Adipocyte (in vitro differentiated cells): ENCODE data around the gene MAP3K10.
A peak's percentile ranks its signal among the peaks of the same experiment; 100 is the strongest.
"Not testable (repeated sequence)": the region's sequence is repeated elsewhere in the genome, so short reads cannot be mapped to it uniquely, and the experiment has no call there.

Experiments used
- DNase-seq: peaks from one replicate; pipeline ENCODE4 v3.0.0-alpha.2; 2015; ENCODE audit warnings: low read depth
- H3K27me3 ChIP-seq: replicated peaks from 2 replicates; pipeline ENCODE4 v1.7.0; 2013; ENCODE audit warnings: mild to moderate bottlenecking, low read length, moderate library complexity; ENCODE audit not compliant: control insufficient read depth, insufficient read depth
- H3K36me3 ChIP-seq: 2 replicates; pipeline ENCODE4 v1.7.0; 2013; ENCODE audit warnings: low read length, mild to moderate bottlenecking, moderate library complexity; ENCODE audit not compliant: control insufficient read depth, insufficient read depth, severe bottlenecking
- H3K4me1 ChIP-seq: 2 replicates; pipeline ENCODE4 v1.7.0; 2013; ENCODE audit warnings: mild to moderate bottlenecking, low read length, moderate library complexity; ENCODE audit not compliant: control insufficient read depth, insufficient read depth
- H3K4me3 ChIP-seq: 2 replicates; pipeline ENCODE4 v1.7.0; 2013; ENCODE audit warnings: mild to moderate bottlenecking, low read length, moderate library complexity
- H3K9ac ChIP-seq: 2 replicates; pipeline ENCODE4 v1.7.0; 2013; ENCODE audit warnings: mild to moderate bottlenecking, low read length, moderate library complexity
- H3K9me3 ChIP-seq: 2 replicates; pipeline ENCODE4 v1.7.0; 2013; ENCODE audit warnings: mild to moderate bottlenecking, low read length, moderate library complexity; ENCODE audit not compliant: control insufficient read depth

The MAP3K10 gene

DNA sequence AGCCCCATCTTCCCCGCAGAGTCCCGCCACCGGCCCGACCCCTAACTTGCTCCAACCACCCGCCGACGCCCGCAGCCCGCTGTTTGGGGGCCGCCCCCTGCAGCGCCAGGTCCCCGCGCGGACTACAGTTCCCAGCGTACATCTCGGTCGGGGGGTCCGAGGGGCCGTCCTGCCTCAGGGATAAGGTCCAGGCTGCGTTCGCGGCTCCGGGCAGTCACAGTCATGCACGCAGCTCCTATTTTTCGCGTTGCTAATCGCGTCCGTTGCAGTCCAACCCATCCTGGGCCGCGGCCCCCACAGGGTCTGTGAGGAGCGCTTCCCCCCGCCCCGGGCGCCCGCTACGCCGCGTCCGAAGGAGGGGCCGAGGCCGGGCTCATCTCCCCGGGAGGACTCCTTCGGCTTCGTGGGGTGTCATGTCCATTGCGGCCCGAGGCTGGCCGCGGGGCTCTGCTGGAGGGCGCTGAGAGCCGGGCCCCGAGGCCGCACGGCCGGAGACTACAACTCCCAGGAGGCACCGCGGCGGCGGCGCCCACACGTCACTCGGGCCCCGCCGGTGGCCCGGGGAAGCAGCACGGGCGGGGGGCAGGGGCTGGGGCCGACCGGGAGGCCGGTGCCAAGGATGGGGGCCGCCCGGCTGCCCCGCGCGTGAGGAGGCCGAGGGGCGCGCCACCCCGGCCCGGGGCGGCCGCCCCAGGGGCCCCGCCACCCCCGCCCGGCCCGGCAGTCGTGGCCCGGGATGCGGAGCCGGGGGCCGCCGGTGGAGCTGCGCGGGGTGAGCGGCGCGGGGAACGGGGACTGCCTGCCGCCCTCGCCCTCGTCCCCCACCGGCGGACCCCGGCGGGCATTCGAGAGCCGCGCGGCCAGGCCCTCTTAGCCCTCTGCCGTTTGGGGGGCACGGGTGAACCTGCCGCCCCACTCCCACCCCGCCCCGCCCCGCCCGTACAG is at the start of gene MAP3K10:
Gene MAP3K10, plus strand, starts transcription at position 536 of the 945 bp plus-strand sequence. CDS start 606 bp downstream, outside the sequence.
- no peaks in the 10 kb centered on the region for H3K27me3 ChIP-seq
- H3K4me1 ChIP-seq: peaks cover 19% of the 10 kb centered on the region
- peak; percentile 85 for DNase-seq
- H3K9me3 ChIP-seq: no peaks in the 10 kb centered on the region
- no peaks in the 10 kb centered on the region for H3K36me3 ChIP-seq
- H3K9ac ChIP-seq: peak within 1 kb of the TSS; percentile 98
- peak within 1 kb of the TSS; percentile 91 for H3K4me3 ChIP-seq

DNA sequence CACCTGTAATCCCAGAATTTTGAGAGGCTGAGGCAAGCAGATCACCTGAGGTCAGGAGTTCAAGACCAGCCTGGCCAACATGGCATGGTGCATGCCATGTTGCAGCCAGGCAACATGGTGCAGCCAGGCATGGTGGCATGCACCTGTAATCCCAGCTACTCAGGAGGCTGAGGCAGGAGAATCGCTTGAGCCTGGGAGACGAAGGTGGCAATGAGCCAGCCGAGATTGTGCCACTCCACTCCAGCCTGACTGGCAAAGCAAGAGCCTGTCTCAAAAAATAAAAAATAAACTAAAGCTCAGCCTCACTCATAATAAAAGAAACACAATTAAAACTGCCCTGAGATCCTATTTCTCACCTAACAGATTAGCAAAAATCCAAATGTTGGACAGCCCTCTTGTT is 49.7 kb upstream of the MAP3K10 start:
- Histone ChIP-seq H3K27me3 (peaks cover 16% of the 10 kb centered on the region), H3K9ac (no peak overlapping the region), H3K36me3 (no peaks in the 10 kb centered on the region), H3K4me1 (peaks cover 12% of the 10 kb centered on the region), H3K9me3 (peaks cover 3% of the 10 kb centered on the region), H3K4me3 (no peak overlapping the region)
- DNase-seq: no peak

DNA sequence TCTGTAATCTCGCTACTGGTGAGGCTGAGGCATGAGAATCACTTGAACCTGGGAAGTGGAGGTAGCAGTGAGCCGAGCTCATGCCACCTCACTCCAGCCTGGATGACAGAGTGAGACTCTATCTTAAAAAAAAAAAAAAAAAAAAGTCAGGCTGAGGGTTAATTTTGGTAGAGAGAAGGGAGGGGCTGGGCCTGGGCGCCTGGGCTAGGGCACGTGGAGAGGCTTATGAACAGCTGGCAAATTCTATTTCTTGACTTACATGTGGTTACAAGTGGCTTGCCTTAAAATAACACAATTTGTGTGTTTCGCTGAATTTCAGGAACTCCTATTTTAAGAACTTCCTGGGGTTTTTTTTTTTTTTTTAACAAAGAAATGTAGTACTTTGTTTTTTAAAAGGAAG is 47.6 kb upstream of the MAP3K10 start:
- Histone ChIP-seq H3K4me3 (no peak overlapping the region), H3K36me3 (no peaks in the 10 kb centered on the region), H3K9me3 (no peaks in the 10 kb centered on the region), H3K9ac (no peak overlapping the region), H3K27me3 (peaks cover 3% of the 10 kb centered on the region), H3K4me1 (peaks cover 26% of the 10 kb centered on the region)
- DNase-seq: no peak

DNA sequence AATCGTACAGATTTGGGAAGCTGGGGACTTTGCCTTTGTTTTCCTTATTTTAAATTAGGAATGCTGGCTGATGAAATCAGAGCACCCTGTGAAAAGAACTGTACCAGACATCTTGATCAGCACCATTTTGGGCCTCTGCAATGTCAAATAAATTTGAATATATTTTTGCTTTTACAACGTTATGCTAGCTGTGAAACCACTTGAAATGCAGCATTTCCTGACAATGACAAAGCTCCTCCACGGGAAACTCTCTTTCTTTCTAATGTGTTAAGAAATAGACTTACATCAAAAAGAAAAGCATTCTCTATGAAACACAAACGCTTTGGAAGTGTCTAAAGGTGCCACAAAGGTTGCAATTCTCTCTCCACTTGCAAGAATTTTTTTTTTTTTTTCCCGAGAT is 47.1 kb upstream of the MAP3K10 start:
- H3K9ac ChIP-seq: no peak overlapping the region
- H3K27me3 ChIP-seq: no peaks in the 10 kb centered on the region
- no peak for DNase-seq
- no peaks in the 10 kb centered on the region for H3K9me3 ChIP-seq
- no peak overlapping the region for H3K4me3 ChIP-seq
- H3K36me3 ChIP-seq: no peaks in the 10 kb centered on the region
- H3K4me1 ChIP-seq: peaks cover 26% of the 10 kb centered on the region

DNA sequence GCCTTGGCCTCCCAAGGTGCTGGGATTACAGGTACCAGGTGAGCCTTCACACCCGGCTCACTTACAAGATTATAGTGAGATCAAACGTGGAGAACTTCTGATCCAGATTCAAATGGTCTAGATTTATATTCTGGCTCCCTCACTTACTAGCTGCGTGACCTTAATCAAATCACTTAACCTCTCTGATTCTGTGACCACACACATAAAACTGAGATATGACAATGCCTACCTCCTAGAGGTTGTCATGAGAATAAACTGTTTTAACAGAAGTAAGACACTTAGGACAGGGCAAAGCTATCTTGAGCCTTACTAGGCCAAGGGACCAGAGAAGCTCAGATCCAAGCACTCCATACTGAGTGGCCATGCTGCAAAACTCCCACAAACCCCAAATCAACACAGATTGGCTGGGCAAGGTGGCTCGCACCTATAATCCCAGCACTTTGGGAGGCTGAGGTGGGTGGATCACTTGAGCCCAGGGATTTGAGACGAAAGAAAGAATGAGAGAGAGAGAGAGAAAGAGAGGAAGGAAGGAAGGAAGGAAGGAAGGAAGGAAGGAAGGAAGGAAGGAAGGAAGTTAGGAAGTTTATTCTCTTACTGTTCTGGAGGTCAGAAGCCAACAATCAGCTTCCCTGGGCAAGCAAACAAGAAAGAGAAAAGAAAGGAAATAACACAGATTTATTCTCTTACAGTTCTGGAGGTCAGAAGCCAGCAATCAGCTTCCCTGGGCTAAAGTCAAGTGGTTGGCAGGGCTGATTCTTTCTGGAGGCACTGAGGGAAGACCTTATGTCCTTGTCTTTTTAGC is 46.1 kb upstream of the MAP3K10 start:
- H3K36me3 ChIP-seq: no peaks in the 10 kb centered on the region
- H3K4me3 ChIP-seq: no peak overlapping the region
- H3K4me1 ChIP-seq: peaks cover 26% of the 10 kb centered on the region
- DNase-seq: no peak
- no peak overlapping the region for H3K9ac ChIP-seq
- H3K9me3 ChIP-seq: no peaks in the 10 kb centered on the region
- H3K27me3 ChIP-seq: no peaks in the 10 kb centered on the region

DNA sequence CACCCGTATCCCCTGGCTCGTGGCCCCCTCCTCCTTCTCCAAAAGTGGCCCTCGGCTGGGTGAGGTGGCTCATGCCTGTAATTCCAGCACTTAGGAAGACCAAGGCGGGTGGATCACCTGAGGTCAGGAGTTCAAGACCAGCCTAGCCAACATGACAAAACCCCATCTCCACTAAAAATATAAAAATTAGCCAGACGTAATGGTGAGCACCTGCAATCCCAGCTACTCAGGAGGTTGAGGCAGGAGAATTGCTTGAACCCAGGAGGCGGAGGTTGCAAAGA is 45.5 kb upstream of the MAP3K10 start:
- not testable (repeated sequence) for H3K9ac ChIP-seq, H3K4me3 ChIP-seq, DNase-seq, H3K36me3 ChIP-seq, H3K27me3 ChIP-seq, H3K9me3 ChIP-seq
- H3K4me1 ChIP-seq: peaks cover 26% of the 10 kb centered on the region

DNA sequence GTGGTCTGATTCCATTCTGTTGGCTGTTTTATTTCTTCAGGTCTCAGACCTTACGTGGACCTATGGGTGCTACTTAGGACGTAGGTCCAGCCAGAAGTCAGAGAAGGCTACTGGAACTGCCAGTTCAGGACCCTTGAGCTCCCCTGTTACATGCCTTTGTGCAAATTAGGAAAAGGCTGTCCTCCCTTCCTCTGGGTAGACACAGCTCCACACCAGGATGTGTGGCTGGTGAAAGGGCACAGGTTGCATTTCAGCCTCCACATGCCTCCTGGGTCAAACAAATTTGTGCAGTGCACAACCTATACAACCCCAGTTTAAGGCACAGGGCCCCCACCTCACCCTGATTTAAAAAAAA is 43.9 kb upstream of the MAP3K10 start:
- DNase-seq: no peak

DNA sequence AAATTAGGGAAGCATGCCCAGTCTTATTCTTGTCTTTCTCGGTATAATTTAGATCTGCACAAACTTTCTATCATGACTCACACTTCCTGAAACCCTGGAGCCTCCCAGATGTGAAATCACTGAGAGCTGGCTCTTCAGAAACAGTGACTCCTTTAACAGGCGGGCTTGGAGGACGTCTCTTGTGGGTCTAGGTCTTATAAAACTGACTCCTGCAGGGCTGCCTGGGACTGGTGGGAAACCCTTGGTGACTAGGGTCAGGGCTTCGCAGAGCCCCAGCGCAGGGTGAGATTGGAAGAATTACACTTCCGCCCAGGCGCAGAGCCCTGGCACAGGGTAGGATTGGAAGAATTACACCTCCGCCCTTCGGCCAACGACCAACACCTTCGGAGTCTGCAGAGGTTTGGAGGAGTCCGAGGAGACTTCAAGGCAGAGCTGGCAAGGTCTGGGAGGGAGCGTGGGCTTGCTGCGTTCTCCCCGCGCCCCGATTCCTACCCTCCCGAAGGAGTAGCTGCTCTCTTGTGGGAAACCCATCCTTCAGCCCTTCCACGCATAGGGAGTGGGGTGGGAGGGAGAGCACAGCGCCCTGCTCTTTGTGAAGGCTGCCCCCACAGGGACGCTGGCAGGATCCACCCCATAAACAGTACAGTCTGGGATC is 43.4 kb upstream of the MAP3K10 start:
- H3K4me3 ChIP-seq: peak overlapping the region; percentile 80
- no peaks in the 10 kb centered on the region for H3K27me3 ChIP-seq
- H3K9ac ChIP-seq: peak overlapping the region; percentile 80
- H3K9me3 ChIP-seq: no peaks in the 10 kb centered on the region
- no peaks in the 10 kb centered on the region for H3K36me3 ChIP-seq
- peak; percentile 74 for DNase-seq
- H3K4me1 ChIP-seq: peaks cover 14% of the 10 kb centered on the region

More for the DNA sequence above, 43.9 kb upstream of the MAP3K10 start:
- H3K9me3 ChIP-seq: no peaks in the 10 kb centered on the region
- H3K36me3 ChIP-seq: no peaks in the 10 kb centered on the region
- H3K27me3 ChIP-seq: no peaks in the 10 kb centered on the region
- peak overlapping the region; percentile 80 for H3K4me3 ChIP-seq
- peaks cover 18% of the 10 kb centered on the region for H3K4me1 ChIP-seq
- peak overlapping the region; percentile 80 for H3K9ac ChIP-seq

DNA sequence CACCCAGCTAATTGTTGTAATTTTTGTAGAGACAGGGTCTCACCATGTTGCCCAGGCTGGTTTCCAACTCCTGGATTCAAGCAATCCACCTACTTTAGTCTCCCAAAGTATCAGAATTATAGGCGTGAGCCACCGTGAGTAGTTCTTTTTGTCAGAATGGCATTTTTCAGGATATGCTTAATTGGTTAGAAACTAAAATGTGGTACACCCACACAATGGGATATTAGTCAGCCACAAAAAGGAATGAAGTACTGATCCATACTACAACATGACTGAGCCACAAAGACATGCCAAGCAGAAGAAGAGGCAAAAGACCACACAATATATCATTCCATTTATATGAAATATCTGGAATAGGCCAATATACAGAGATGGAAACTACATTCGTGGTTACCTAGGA is 41.7 kb upstream of the MAP3K10 start:
- DNase-seq: no peak
- peaks cover 14% of the 10 kb centered on the region for H3K4me1 ChIP-seq
- H3K4me3 ChIP-seq: no peak overlapping the region
- no peak overlapping the region for H3K9ac ChIP-seq
- H3K36me3 ChIP-seq: no peaks in the 10 kb centered on the region
- H3K9me3 ChIP-seq: no peaks in the 10 kb centered on the region
- no peaks in the 10 kb centered on the region for H3K27me3 ChIP-seq

DNA sequence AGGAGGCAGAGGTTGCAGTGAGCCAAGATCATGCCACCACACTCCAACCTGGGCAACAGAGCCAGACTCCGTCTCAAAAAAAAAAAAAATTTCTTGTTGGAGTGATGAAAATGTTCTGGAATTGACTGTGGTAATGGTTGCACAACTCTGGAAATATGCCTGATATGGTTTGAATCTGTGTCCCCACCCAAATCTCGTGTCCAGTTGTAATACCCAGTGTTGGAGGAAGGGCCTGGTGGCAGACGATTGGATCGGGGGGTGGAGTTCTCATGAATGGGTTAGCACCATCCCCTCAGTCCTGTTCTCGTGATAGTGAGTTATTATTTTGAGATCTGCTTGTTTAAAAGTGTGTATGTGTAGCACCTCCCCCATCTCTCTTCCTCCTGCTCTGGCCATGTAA is 41.1 kb upstream of the MAP3K10 start:
- DNase-seq: peak; percentile 55
- no peak overlapping the region for H3K4me3 ChIP-seq

DNA sequence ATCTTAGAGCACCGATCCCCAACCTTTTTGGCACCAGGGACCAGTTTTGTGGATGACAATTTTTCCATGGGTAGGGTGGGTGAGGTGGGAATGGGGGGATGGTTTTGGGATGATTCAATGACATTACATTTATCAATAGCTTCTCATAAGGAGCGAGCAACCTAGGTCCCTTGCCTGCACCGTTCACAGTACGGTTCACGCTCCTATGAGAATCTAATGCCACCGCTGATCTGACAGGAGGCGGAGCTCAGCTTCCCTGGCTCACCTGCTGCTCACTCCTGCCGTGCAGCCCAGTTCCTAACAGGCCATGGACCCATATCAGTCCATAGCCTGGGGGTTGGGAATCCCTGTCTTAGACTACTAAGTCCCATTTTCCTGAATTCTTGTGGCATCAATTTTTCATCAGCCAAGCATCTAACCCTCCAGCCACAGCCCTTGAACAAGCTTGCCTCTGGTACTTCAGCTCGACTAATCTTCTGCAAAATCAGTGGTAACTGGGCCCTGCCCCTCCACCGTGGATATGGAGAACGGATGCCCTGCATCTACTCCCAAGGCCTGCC is 37.0 kb upstream of the MAP3K10 start:
- H3K4me1 ChIP-seq: no peaks in the 10 kb centered on the region
- no peak overlapping the region for H3K9ac ChIP-seq
- no peak overlapping the region for H3K4me3 ChIP-seq
- no peaks in the 10 kb centered on the region for H3K27me3 ChIP-seq
- H3K9me3 ChIP-seq: no peaks in the 10 kb centered on the region
- no peak for DNase-seq
- H3K36me3 ChIP-seq: no peaks in the 10 kb centered on the region

More for the DNA sequence above, 41.1 kb upstream of the MAP3K10 start:
- H3K9me3 ChIP-seq: no peaks in the 10 kb centered on the region
- no peaks in the 10 kb centered on the region for H3K27me3 ChIP-seq
- no peaks in the 10 kb centered on the region for H3K36me3 ChIP-seq
- H3K9ac ChIP-seq: no peak overlapping the region
- peaks cover 14% of the 10 kb centered on the region for H3K4me1 ChIP-seq
